HFF-Myc (cell line): ENCODE measurements around the gene CPTP.

Experiments
- DNase-seq: peaks from one replicate; pipeline ENCODE4 v3.0.0-alpha.2; 2011; ENCODE audit warnings: low read depth; ENCODE audit errors: extremely low read depth
- H3K4me3 ChIP-seq: replicated peaks from 2 replicates; pipeline ENCODE4 v1.5.1; 2011; ENCODE audit warnings: low read depth, mild to moderate bottlenecking, control low read depth, low read length
- TF ChIP-seq, protein P1 (sequence below): IDR thresholded peaks from 2 replicates; pipeline ENCODE4 v1.5.1; 2012; ENCODE audit warnings: mild to moderate bottlenecking, low read depth, low read length, control low read depth; ENCODE audit errors: missing control alignments

The CPTP gene

GRCh38 chr1:1328254-1328653, 3.7 kb downstream of the CPTP start:
- H3K4me3 ChIP-seq, result no peak overlapping the region
- TF ChIP-seq, protein P1, sequence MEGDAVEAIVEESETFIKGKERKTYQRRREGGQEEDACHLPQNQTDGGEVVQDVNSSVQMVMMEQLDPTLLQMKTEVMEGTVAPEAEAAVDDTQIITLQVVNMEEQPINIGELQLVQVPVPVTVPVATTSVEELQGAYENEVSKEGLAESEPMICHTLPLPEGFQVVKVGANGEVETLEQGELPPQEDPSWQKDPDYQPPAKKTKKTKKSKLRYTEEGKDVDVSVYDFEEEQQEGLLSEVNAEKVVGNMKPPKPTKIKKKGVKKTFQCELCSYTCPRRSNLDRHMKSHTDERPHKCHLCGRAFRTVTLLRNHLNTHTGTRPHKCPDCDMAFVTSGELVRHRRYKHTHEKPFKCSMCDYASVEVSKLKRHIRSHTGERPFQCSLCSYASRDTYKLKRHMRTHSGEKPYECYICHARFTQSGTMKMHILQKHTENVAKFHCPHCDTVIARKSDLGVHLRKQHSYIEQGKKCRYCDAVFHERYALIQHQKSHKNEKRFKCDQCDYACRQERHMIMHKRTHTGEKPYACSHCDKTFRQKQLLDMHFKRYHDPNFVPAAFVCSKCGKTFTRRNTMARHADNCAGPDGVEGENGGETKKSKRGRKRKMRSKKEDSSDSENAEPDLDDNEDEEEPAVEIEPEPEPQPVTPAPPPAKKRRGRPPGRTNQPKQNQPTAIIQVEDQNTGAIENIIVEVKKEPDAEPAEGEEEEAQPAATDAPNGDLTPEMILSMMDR, result no peak

DNA sequence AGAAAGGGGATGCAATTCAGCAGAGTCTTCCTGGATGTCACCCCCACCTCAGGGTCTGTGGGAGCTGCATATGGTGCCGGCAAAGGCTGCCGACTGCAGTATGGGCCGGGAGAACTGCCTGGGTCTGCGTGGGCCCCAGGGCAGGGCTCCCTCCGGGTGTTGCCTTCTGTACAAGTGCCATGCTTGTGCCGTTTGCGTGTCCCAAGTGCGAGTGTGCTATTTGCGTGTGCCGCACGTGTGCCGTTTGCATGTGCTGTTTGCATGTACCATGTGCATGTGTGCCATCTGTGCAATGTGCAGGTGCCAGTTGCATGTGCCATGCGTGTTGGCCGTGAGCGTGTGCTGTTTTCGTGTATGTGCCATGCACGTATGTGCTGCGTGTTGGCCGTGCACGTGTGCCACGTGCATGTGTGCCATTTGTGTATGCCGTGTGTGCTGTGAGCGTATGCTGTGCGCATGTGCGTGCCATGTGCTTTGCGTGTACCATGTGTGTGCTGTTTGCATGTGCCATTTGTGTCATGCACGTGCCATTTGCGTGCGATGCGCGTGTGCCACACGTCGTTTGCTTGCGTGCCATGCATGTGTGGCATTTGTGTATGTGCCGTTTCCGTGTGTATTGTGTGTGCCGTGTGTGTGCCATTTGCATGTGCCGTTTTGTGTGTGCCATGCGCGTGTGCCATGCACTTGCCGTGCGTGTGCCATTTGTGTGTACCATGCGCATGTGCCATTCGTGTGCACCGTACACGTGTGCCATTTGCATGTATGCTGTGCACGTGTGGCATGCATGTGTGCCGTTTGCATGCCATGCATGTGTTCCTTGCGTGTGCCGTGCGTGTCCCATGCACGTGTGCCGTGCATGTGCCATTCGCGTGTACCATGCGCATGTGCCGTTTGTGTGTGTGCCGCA, 5.0 kb downstream of the CPTP start:
- no peak for DNase-seq
- H3K4me3 ChIP-seq, result no peak overlapping the region
- TF ChIP-seq, protein P1, result no peak

More at GRCh38 chr1:1328254-1328653, 3.7 kb downstream of the CPTP start:
- no peak for DNase-seq

GRCh38 chr1:1330366-1331067, 5.9 kb downstream of the CPTP start:
- TF ChIP-seq, protein P1, result no peak
- no peak for DNase-seq
- H3K4me3 ChIP-seq, result no peak overlapping the region

DNA sequence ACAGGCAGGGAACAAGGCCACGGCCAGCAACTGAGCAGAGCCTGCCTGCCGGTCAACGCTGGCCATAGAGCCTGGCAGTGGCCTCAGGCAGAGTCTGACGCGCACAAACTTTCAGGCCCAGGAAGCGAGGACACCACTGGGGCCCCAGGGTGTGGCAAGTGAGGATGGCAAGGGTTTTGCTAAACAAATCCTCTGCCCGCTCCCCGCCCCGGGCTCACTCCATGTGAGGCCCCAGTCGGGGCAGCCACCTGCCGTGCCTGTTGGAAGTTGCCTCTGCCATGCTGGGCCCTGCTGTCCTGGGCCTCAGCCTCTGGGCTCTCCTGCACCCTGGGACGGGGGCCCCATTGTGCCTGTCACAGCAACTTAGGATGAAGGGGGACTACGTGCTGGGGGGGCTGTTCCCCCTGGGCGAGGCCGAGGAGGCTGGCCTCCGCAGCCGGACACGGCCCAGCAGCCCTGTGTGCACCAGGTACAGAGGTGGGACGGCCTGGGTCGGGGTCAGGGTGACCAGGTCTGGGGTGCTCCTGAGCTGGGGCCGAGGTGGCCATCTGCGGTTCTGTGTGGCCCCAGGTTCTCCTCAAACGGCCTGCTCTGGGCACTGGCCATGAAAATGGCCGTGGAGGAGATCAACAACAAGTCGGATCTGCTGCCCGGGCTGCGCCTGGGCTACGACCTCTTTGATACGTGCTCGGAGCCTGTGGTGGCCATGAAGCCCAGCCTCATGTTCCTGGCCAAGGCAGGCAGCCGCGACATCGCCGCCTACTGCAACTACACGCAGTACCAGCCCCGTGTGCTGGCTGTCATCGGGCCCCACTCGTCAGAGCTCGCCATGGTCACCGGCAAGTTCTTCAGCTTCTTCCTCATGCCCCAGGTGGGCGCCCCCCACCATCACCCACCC, 6.7 kb downstream of the CPTP start, which contains the start of gene TAS1R3:
TSS of gene TAS1R3 (plus strand) at position 213 of the 898 bp plus-strand sequence. CDS start at position 279, 66 bp downstream.
- no peak within 1 kb of the TSS for H3K4me3 ChIP-seq
- TF ChIP-seq, protein P1, result no peak
- DNase-seq, result no peak

GRCh38 chr1:1332031-1332755, 7.6 kb downstream of the CPTP start:
- no peak for DNase-seq
- no peak overlapping the region for H3K4me3 ChIP-seq
- TF ChIP-seq, protein P1, result no peak
